ENCODE data around the gene COL15A1.

COL15A1 gene

GRCh38 chr9:98953581-98954243, 10.0 kb downstream of the COL15A1 start:
- Histone ChIP-seq H3K9me3 (ENCODE audit: insufficient read depth, low read length) (peaks cover 6% of the 10 kb centered on the region; the same call in 1 of the 2 replicates), H3K79me2 (ENCODE audit: low read length) (no peaks in the 10 kb centered on the region), H3K27me3 (ENCODE audit: low read depth, low read length) (peaks cover 18% of the 10 kb centered on the region; the same call in 1 of the 2 replicates), H3K4me1 (ENCODE audit: low read length) (no peaks in the 10 kb centered on the region), H4K20me1 (ENCODE audit: insufficient read depth, low read length) (no peaks in the 10 kb centered on the region), H3K27ac (ENCODE audit: low read length) (no peak overlapping the region), H3K4me2 (ENCODE audit: low read length) (no peak overlapping the region), H3K4me3 (ENCODE audit: low read length) (no peak overlapping the region), H2AFZ (ENCODE audit: low read depth, low read length) (no peak overlapping the region), H3K36me3 (replicated peaks; ENCODE audit: low read depth, low read length) (no peaks in the 10 kb centered on the region), H3K9ac (ENCODE audit: low read length) (no peak overlapping the region)
- TF ChIP-seq EZH2phosphoT487 (IDR thresholded peaks at IDR 0.05; ENCODE audit: low read depth) (no peak), CTCF (IDR thresholded peaks at IDR 0.05; ENCODE audit: low read depth, low read length) (no peak)

GRCh38 chr9:98954244-98954610, 10.5 kb downstream of the COL15A1 start:
- H4K20me1 ChIP-seq (ENCODE audit: insufficient read depth, low read length), result no peaks in the 10 kb centered on the region
- peaks cover 15% of the 10 kb centered on the region; the same call in 1 of the 2 replicates for H3K27me3 ChIP-seq (ENCODE audit: low read depth, low read length)
- H3K4me2 ChIP-seq (ENCODE audit: low read length), result no peak overlapping the region
- TF ChIP-seq CTCF (IDR thresholded peaks at IDR 0.05; ENCODE audit: low read depth, low read length) (no peak), EZH2phosphoT487 (IDR thresholded peaks at IDR 0.05; ENCODE audit: low read depth) (no peak)
- peaks cover 6% of the 10 kb centered on the region; the same call in 1 of the 2 replicates for H3K9me3 ChIP-seq (ENCODE audit: insufficient read depth, low read length)
- H2AFZ ChIP-seq (ENCODE audit: low read depth, low read length), result no peak overlapping the region
- no peaks in the 10 kb centered on the region for H3K4me1 ChIP-seq (ENCODE audit: low read length)
- no peak overlapping the region for H3K9ac ChIP-seq (ENCODE audit: low read length)
- H3K79me2 ChIP-seq (ENCODE audit: low read length), result no peaks in the 10 kb centered on the region
- no peaks in the 10 kb centered on the region for H3K36me3 ChIP-seq (replicated peaks; ENCODE audit: low read depth, low read length)
- no peak overlapping the region for H3K27ac ChIP-seq (ENCODE audit: low read length)
- H3K4me3 ChIP-seq (ENCODE audit: low read length), result no peak overlapping the region

- Histone ChIP-seq H3K9ac (ENCODE audit: low read length) (no peak overlapping the region), H3K27me3 (ENCODE audit: low read depth, low read length) (0 out of 2 replicates have a peak, but pooled peaks cover 7% of the 10 kb centered on the region), H3K4me3 (ENCODE audit: low read length) (no peak overlapping the region), H3K9me3 (ENCODE audit: insufficient read depth, low read length) (peaks cover 6% of the 10 kb centered on the region; the same call in 1 of the 2 replicates), H2AFZ (ENCODE audit: low read depth, low read length) (no peak overlapping the region), H3K79me2 (ENCODE audit: low read length) (no peaks in the 10 kb centered on the region), H4K20me1 (ENCODE audit: insufficient read depth, low read length) (no peaks in the 10 kb centered on the region), H3K4me1 (ENCODE audit: low read length) (no peaks in the 10 kb centered on the region), H3K4me2 (ENCODE audit: low read length) (no peak overlapping the region), H3K27ac (ENCODE audit: low read length) (no peak overlapping the region), H3K36me3 (replicated peaks; ENCODE audit: low read depth, low read length) (no peaks in the 10 kb centered on the region)
- TF ChIP-seq CTCF (IDR thresholded peaks at IDR 0.05; ENCODE audit: low read depth, low read length) (no peak), EZH2phosphoT487 (IDR thresholded peaks at IDR 0.05; ENCODE audit: low read depth) (no peak)
Observed at GRCh38 chr9:98955259-98955658, 11.6 kb downstream of the COL15A1 start.

GRCh38 chr9:98957826-98958225, 14.1 kb downstream of the COL15A1 start:
- no peak overlapping the region for H2AFZ ChIP-seq (ENCODE audit: low read depth, low read length)
- H3K27me3 ChIP-seq (ENCODE audit: low read depth, low read length), result 0 out of 2 replicates have a peak, but pooled peaks cover 8% of the 10 kb centered on the region
- peaks cover 6% of the 10 kb centered on the region; the same call in 1 of the 2 replicates for H3K9me3 ChIP-seq (ENCODE audit: insufficient read depth, low read length)
- H4K20me1 ChIP-seq (ENCODE audit: insufficient read depth, low read length), result no peaks in the 10 kb centered on the region
- H3K4me1 ChIP-seq (ENCODE audit: low read length), result no peaks in the 10 kb centered on the region
- H3K27ac ChIP-seq (ENCODE audit: low read length), result no peak overlapping the region
- no peak for TF ChIP-seq CTCF (IDR thresholded peaks at IDR 0.05; ENCODE audit: low read depth, low read length)
- TF ChIP-seq EZH2phosphoT487 (IDR thresholded peaks at IDR 0.05; ENCODE audit: low read depth), result no peak
- no peak overlapping the region for H3K9ac ChIP-seq (ENCODE audit: low read length)
- H3K36me3 ChIP-seq (replicated peaks; ENCODE audit: low read depth, low read length), result no peaks in the 10 kb centered on the region
- no peak overlapping the region for H3K4me2 ChIP-seq (ENCODE audit: low read length)
- H3K4me3 ChIP-seq (ENCODE audit: low read length), result no peak overlapping the region
- no peaks in the 10 kb centered on the region for H3K79me2 ChIP-seq (ENCODE audit: low read length)
